Kidney glomerular epithelial cell (primary cell): ENCODE data around the gene FBXO2.

ENCODE experiments used
- DNase-seq: peaks from one replicate; lab custom pipeline; 2025; lab: John Stamatoyannopoulos, UW

Gene FBXO2

DNA sequence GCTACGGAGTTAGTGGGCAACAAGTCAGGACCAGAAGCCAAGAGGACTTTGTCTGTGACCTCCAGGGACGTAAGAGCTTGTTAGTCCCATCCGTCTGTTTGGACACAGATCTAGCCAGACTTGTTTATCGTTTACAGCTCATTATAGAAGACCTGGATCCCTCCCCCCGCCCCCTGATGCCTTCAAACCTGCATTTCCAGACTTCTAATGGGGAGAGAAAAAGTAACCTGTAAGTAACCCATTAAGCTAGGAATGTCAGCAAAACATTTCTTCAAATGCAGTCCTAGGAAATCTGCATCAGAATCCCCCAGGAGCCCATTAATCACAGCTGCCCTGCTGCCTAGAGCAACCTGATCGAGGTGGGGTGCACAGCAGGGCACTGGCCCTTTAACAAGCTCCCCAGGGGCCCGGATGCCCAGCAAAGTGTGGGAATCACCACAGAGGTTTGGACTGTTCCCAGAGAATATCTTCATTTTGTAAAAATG, 28.1 kb upstream of the FBXO2 start:
- no peak for DNase-seq

DNA sequence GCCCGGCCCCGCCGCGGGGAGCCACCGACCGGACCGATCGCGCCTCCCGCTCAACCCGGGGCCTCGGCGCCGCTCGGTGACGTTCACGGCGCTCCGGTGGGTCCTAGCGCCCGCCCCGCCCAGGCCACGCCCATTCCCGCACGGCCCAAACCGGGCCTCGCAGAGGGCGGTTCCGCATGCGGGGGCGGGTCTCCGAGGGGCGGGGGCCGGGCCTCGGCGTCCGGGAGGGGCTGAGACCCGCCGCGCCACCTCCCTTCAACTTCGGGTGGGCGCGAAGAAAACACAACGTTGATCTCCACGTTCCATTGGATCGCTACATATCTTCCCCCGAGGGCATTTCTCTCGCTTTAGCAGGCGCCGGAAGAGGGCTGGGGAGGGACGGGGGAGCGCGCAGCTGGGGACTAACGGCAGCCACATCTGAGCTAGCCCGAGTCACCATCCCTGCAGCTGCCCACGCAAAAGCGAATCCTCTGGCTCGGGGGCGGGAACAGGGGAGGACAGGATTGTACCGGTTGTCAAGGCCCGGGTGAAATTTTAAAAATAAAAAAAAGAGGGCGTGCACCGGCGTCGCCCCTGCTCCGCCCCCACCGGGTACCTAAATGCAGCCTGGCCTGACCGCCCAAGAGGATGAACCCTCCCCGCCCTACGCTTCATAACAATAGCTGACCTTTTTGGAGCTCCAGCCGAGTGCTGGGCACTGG, 27.0 kb upstream of the FBXO2 start, which contains the start of gene MAD2L2:
MAD2L2 (minus strand) TSS at position 78 of the 701 bp plus-strand sequence. CDS start 547 bp downstream, outside the sequence.
- peak; percentile 45 for DNase-seq

DNA sequence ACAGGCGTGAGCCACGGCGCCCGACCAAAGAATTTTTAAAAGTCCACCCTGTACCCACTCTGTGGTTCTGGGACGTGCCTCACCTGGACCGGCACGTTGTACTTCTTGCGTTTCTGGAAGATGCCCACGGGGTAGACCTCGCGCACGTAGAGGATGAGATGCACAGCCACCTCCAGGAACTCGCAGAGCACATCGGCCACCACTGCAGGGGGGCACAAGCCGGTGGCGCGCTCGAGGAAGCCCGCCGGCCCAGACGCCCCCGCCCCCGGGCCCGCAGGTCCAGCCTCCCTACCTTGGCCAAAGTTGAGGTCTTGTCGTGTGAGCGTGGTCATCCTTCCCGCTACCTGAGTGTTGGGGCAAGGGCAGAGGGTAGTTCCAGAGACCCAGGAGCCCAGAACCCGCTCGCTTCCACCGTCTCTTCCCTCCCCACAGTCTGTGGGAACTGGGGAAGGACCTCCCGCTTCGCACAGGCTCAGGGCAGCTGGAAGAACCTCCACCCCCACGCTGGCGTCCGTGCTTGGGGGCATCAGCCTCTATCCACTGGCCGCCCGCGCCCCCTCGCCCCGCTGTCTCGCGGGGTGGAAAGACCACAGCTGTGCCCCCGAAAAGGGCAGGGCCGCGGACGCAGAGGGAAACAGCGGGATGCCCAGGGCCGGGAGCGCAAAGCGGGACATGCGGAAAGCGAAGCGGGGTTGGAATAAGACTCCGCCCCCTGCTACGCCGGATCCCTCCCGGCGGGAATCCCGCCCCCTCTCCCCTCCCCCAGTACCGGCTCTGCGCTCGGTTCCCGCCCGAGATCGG, 26.2 kb upstream of the FBXO2 start:
- peak; percentile 23 for DNase-seq

- DNase-seq = no peak
Observed at GRCh38 chr1:11678442-11678841, 24.2 kb upstream of the FBXO2 start.

GRCh38 chr1:11676386-11677103, 22.3 kb upstream of the FBXO2 start:
- no peak for DNase-seq

DNA sequence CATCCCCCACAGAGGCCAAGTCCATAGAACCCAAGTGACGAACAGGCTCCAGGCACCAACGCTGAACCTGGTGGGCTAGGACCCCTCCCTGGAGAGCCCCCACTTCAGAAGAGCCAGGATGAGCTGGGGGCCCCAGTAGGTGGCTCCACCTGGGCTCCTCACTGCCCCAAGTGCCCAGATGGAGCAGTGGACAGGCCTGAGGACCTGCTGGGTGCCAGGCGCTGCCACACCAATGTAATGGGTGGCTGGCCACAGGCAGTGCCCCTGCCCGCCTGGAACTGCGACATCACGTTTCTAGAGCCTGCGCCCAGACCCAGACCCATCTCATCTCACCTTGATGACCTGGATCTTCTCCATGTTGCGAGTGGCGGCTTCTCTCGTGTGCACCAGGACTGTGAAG, 21.1 kb upstream of the FBXO2 start:
- DNase-seq = no peak

- DNase-seq = no peak
Observed at GRCh38 chr1:11674488-11674887, 20.3 kb upstream of the FBXO2 start.

- no peak for DNase-seq
Observed at GRCh38 chr1:11673089-11673769, 19.0 kb upstream of the FBXO2 start.

- DNase-seq = no peak
Observed at GRCh38 chr1:11671544-11672286, 17.5 kb upstream of the FBXO2 start.

- DNase-seq = no peak
Observed at GRCh38 chr1:11671205-11671543, 16.9 kb upstream of the FBXO2 start.

DNA sequence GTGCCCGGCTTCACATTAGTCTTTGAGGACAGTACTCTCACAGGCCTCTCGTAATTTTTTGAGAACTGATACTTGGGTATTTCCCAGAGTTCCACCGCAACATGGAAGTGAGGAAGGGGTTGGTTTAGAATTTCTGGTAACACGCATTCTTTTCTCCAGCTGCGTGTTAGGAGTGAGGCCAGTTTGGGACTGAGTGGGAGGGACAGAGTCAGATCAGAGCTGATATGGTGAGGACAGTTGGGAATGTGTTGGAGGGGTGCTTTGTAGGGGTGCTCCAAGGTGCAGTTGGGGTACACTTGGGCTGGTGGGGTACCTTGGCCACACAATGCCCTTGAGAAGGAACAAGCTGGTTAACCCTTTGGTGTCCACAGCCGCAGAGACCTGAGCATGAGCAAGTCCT, 16.5 kb upstream of the FBXO2 start:
- no peak for DNase-seq

DNA sequence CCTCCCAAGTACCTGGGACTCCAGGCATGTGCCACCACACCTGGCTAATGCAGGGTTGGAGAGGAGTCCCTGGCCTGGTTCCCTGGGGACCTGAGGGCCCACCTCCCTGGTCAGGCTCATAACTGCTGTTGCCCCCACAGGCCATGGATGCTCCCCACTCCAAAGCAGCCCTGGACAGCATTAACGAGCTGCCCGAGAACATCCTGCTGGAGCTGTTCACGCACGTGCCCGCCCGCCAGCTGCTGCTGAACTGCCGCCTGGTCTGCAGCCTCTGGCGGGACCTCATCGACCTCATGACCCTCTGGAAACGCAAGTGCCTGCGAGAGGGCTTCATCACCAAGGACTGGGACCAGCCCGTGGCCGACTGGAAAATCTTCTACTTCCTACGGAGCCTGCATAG, 14.3 kb upstream of the FBXO2 start:
- DNase-seq = no peak

GRCh38 chr1:11664336-11665065, 10.3 kb upstream of the FBXO2 start:
- DNase-seq = no peak

- no peak for DNase-seq
Observed at GRCh38 chr1:11661103-11661502, 6.9 kb upstream of the FBXO2 start.

GRCh38 chr1:11659748-11660147, 5.5 kb upstream of the FBXO2 start:
- DNase-seq = no peak

DNA sequence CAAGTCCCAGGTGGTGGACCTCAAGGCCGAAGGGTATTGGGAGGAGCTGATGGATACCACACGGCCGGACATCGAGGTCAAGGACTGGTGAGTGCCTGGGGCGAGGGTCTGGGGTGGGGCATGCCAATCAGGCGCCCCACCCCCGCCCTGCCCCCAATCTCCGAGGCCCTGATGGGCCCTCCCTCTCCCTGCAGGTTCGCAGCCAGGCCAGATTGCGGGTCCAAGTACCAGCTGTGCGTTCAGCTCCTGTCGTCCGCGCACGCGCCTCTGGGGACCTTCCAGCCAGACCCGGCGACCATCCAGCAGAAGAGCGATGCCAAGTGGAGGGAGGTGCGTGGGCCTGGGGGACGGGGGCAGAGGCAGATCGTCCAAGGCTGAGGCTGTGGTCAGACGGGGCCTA, 4.3 kb upstream of the FBXO2 start:
- DNase-seq = no peak

GRCh38 chr1:11657654-11658053, 3.4 kb upstream of the FBXO2 start:
- no peak for DNase-seq

DNA sequence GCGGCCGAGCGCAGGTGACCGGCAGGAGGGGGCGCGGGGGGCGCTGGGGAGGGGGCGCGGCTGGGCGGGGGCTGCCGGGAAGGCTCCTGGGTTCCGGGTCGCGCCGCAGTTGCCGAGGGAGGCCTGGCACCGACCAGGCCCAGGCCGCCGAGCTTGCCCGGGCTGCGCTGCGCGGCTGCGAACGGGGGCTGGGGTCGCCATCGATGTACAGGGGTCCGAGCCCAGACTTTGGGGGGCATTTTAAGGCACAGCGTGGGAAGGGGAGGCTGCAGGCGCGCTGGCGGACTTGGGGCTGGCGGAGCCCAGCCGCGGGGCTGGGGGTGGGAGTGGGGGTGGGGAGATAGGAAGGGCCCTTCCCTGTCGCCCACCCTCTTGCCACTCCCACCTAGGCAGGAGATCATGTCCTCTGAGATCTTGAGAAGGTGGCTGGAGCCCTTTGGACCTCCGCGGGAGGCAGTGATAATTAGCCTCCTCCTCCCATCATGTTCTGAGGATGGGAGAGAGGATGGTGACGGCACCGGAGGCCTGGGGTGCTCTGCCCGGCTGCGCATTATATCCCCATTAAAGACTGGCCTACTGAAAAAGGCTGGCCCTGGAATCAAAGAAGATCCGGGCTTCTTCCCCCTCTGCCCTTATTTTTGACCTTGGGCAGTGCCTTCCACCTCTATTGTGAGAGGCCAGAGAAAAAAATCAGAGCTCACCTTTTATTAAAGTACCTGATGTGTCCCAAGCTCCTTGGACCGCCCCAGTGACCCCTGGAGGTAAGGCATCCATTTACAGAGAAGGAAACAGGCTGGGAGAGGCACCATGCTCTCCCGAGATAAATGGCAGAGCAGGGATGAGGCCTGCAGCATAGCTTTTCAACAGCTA, 945 bp upstream of the FBXO2 start:
- DNase-seq = no peak

DNA sequence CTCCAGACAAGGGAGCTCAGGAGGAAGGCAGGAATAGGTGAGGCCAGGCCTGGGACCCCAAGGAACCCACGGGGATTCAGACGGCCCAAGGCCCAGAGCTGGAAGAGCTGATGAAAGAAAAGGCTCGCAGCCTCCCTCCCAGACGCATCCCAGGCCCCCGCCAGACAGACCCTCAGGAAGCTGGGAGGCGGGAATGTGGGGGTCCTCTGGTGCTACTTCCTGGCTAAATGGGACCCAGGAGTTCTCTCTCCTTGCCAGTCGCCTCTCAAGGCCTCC, 430 bp downstream of the FBXO2 start:
- no peak for DNase-seq
